Vagina (tissue), 2 donors: ENCODE measurements around the gene ST8SIA1. TPM values are rescaled to one million over a fixed set of nuclear protein-coding genes. Genes with fewer than 3 reads are reported as not detected.

ENCODE experiments used
- DNase-seq, 2 donors: peaks; one replicate each; pipeline ENCODE4 v3.0.0-alpha.2; 2017; ENCODE audit errors: extremely low spot score in 2 of 2
- H3K27ac ChIP-seq: fragments of 200-600 bp; sonication (generic); one replicate; pipeline ENCODE4 v1.5.1; 2019
- H3K27me3 ChIP-seq: fragments of 200-600 bp; sonication (generic); one replicate; pipeline ENCODE4 v1.5.1; 2019
- H3K36me3 ChIP-seq, 2 donors: fragments of 200-600 bp; sonication (generic); one replicate each; pipeline ENCODE4 v1.5.1; 2017 to 2019
- H3K4me1 ChIP-seq: fragments of 200-600 bp; sonication (generic); one replicate; pipeline ENCODE4 v1.5.1; 2019
- H3K4me3 ChIP-seq, 2 donors: fragments of 200-600 bp; sonication (generic); 1 replicate in 1 of 2; 2 replicates in 1 of 2; pipeline ENCODE4 v1.5.1; 2016 to 2019
- H3K9me3 ChIP-seq: fragments of 200-600 bp; sonication (generic); one replicate; pipeline ENCODE4 v1.5.1; 2019
- POLR2A ChIP-seq, 2 donors: fragments of 450-650 bp; IDR thresholded peaks; one replicate each; pipeline ENCODE4 v1.6.1; 2017; ENCODE audit warnings: antibody characterized with exemption in 2 of 2, mild to moderate bottlenecking in 2 of 2, moderate library complexity in 2 of 2
- POLR2AphosphoS5 ChIP-seq, 2 donors: sonication (generic); formaldehyde crosslinking; IDR thresholded peaks; one replicate each; pipeline ENCODE4 v1.9.0; 2017; ENCODE audit warnings: antibody characterized with exemption in 2 of 2, mild to moderate bottlenecking in 2 of 2, low read depth in 1 of 2; ENCODE audit not compliant: insufficient read depth in 1 of 2
- intact Hi-C: fragments of 100-400 bp; cut with DNase I; formaldehyde crosslinking; loops from one replicate; pipeline ENCODE4 v1.15.1; 2023
- total RNA-seq: library from RNA; depleted of rRNA; stranded (reverse); fragments of >200 nt; gene quantifications from one replicate; pipeline ENCODE4 v1.2.3, GENCODE V29; 2016
- TF ChIP-seq, protein P1 (sequence below), 3 experiments: fragments of 450-650 bp in 2 of 3; fragments of 200-600 bp in 1 of 3; sonication (generic) in 1 of 3; IDR thresholded peaks; one replicate each; pipeline ENCODE4 v1.5.1; 2017 to 2019; ENCODE audit warnings: antibody characterized with exemption in 3 of 3, mild to moderate bottlenecking in 2 of 3, moderate library complexity in 2 of 3

Gene ST8SIA1
- total RNA-seq, 1 donor from 2014 or later, result 5.2 TPM

DNA sequence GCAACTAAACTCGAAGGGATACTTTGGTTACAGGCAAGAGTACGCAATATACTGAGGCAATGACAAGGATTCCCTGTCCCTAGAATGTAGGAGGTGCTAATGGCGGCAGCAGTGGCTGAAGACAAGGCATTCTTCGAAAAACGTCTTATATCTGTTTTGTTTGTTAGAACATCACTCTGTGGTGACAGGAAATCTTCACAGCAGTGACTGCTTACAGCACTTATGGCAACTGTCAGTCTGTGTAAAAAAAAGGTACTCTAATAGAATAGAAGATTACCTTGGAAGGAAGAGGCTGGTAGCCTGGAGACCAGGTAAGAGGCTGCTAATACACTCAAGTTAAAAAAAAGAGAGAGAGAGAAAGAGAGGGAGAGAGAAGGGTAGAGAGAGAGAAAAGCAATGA lies 131.7 kb downstream of the ST8SIA1 start:
- DNase-seq, result no peak
- H3K9me3 ChIP-seq, result no peaks in the 10 kb centered on the region
- H3K36me3 ChIP-seq, result no peaks in the 10 kb centered on the region
- TF ChIP-seq POLR2A (IDR thresholded peaks at IDR 0.05), result no peak
- no peak for TF ChIP-seq POLR2AphosphoS5 (IDR thresholded peaks at IDR 0.05; ENCODE audit: insufficient read depth in 1 of 2, low read depth in 1 of 2)
- TF ChIP-seq, protein P1, sequence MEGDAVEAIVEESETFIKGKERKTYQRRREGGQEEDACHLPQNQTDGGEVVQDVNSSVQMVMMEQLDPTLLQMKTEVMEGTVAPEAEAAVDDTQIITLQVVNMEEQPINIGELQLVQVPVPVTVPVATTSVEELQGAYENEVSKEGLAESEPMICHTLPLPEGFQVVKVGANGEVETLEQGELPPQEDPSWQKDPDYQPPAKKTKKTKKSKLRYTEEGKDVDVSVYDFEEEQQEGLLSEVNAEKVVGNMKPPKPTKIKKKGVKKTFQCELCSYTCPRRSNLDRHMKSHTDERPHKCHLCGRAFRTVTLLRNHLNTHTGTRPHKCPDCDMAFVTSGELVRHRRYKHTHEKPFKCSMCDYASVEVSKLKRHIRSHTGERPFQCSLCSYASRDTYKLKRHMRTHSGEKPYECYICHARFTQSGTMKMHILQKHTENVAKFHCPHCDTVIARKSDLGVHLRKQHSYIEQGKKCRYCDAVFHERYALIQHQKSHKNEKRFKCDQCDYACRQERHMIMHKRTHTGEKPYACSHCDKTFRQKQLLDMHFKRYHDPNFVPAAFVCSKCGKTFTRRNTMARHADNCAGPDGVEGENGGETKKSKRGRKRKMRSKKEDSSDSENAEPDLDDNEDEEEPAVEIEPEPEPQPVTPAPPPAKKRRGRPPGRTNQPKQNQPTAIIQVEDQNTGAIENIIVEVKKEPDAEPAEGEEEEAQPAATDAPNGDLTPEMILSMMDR (IDR thresholded peaks at IDR 0.05), result no peak
- H3K4me1 ChIP-seq, result no peaks in the 10 kb centered on the region
- no peaks in the 10 kb centered on the region for H3K27me3 ChIP-seq
- H3K4me3 ChIP-seq, result no peak overlapping the region
- intact Hi-C loops, result no loop called here
- no peak overlapping the region for H3K27ac ChIP-seq

DNA sequence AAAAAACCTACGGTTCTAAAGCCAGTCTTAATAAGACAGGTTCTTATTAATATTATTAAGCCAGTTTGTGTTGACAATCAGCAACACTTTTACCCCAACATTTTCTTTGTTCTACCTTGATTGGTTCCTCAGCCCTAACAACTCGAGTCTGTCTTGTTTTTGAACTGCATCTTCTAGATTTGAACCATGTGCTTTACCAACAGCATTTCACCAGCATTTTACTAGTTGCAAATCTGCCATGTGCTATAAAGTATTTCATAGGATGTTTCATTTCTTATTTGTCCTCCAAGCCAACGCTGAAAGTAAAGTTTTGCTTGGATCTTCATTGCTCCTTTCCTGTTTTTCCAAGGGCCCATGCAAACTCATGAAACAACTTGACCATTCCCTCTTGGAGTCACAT lies 133.4 kb downstream of the ST8SIA1 start:
- intact Hi-C loops, result no loop called here

DNA sequence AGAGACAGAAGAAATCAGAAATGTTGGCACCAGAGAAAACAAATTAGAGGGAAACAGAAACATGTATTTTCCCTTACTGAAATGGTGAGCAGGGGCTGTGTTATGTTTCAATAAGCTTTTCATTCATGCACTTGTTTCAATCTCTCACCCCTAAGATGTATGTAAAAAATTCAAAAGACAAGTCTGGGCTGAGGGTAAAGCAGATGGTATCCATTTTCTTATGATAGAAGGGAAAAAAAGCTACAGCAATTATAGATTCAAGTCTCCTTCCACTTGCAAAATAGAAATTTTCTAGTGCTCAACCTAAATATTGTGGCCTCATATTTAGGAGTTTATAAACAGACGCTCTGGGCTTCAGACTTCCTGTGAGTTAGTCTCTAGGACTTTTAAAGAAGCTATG lies 138.3 kb downstream of the ST8SIA1 start:
- intact Hi-C loops, result no loop called here
- H3K9me3 ChIP-seq, result no peaks in the 10 kb centered on the region
- H3K36me3 ChIP-seq, result no peaks in the 10 kb centered on the region
- TF ChIP-seq POLR2A (IDR thresholded peaks at IDR 0.05) (no peak), POLR2AphosphoS5 (IDR thresholded peaks at IDR 0.05; ENCODE audit: insufficient read depth in 1 of 2, low read depth in 1 of 2) (no peak)
- TF ChIP-seq, protein P1 (IDR thresholded peaks at IDR 0.05), result no peak
- H3K4me3 ChIP-seq, result no peak overlapping the region
- no peak overlapping the region for H3K27ac ChIP-seq
- H3K4me1 ChIP-seq, result no peaks in the 10 kb centered on the region
- no peak for DNase-seq
- no peaks in the 10 kb centered on the region for H3K27me3 ChIP-seq

More for the DNA sequence above, 133.4 kb downstream of the ST8SIA1 start:
- Histone ChIP-seq H3K9me3 (no peaks in the 10 kb centered on the region), H3K36me3 (no peaks in the 10 kb centered on the region), H3K27ac (no peak overlapping the region), H3K4me3 (no peak overlapping the region), H3K4me1 (no peaks in the 10 kb centered on the region), H3K27me3 (no peaks in the 10 kb centered on the region)
- TF ChIP-seq POLR2AphosphoS5 (IDR thresholded peaks at IDR 0.05; ENCODE audit: insufficient read depth in 1 of 2, low read depth in 1 of 2) (no peak), POLR2A (IDR thresholded peaks at IDR 0.05) (no peak)
- TF ChIP-seq, protein P1 (IDR thresholded peaks at IDR 0.05), result no peak
- no peak for DNase-seq

DNA sequence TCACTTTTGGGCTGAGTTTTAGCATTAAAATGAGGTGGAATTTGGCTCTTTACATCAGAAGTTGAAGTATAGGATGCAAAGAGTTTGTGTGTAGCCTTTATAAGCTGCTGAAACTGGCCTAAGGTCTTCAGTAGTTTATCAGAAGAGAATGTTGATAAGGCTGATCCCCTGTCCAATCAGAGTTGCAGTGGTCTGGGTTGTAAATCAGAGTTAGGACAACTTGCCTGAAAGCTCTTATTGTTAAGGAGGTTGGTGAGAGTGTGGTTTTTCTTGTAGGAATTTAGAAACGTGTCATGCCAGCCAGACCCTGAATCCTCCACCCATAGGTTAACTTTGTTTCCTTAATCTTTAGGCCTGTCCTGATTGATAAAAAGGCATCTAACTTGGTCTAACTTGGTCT lies 143.5 kb downstream of the ST8SIA1 start:
- Histone ChIP-seq H3K36me3 (no peaks in the 10 kb centered on the region), H3K4me3 (no peak overlapping the region), H3K9me3 (no peaks in the 10 kb centered on the region), H3K27me3 (no peaks in the 10 kb centered on the region), H3K27ac (no peak overlapping the region), H3K4me1 (no peaks in the 10 kb centered on the region)
- no peak for TF ChIP-seq POLR2A (IDR thresholded peaks at IDR 0.05)
- no peak for TF ChIP-seq POLR2AphosphoS5 (IDR thresholded peaks at IDR 0.05; ENCODE audit: insufficient read depth in 1 of 2, low read depth in 1 of 2)
- TF ChIP-seq, protein P1 (IDR thresholded peaks at IDR 0.05), result no peak
- no peak for DNase-seq
- intact Hi-C loops, result no loop called here

DNA sequence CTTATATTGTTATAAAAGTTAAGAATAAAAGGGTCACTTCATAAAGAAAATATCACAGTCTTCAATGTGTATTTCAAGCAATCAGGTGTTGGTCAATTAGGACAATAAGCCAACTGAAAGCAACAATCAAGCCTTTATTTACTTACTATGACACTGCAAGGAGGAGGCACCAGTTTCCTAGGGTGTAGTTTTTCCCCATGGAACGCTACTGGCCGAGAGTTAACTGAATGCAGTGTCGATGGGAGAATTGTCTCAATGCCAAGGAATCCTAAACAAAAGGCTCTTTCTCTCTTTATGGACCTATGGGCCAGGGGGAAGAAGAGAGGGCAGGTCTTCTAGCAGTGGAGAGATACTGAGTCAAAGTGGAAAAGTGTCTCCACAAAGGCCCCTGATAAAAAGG lies 146.1 kb downstream of the ST8SIA1 start:
- no peak for DNase-seq
- H3K36me3 ChIP-seq, result no peaks in the 10 kb centered on the region
- no peak for TF ChIP-seq POLR2AphosphoS5 (IDR thresholded peaks at IDR 0.05; ENCODE audit: insufficient read depth in 1 of 2, low read depth in 1 of 2)
- TF ChIP-seq POLR2A (IDR thresholded peaks at IDR 0.05), result no peak
- TF ChIP-seq, protein P1 (IDR thresholded peaks at IDR 0.05), result no peak
- H3K9me3 ChIP-seq, result no peaks in the 10 kb centered on the region
- H3K27me3 ChIP-seq, result no peaks in the 10 kb centered on the region
- no peaks in the 10 kb centered on the region for H3K4me1 ChIP-seq
- intact Hi-C loops, result no loop called here
- H3K4me3 ChIP-seq, result no peak overlapping the region
- no peak overlapping the region for H3K27ac ChIP-seq
